ENCODE measurements around the gene XYLT1. TPM values are rescaled to one million over a fixed set of nuclear protein-coding genes. Genes with fewer than 3 reads are reported as not detected.

The XYLT1 gene
- polyA plus RNA-seq, 1 donor, result 9.9 TPM

DNA sequence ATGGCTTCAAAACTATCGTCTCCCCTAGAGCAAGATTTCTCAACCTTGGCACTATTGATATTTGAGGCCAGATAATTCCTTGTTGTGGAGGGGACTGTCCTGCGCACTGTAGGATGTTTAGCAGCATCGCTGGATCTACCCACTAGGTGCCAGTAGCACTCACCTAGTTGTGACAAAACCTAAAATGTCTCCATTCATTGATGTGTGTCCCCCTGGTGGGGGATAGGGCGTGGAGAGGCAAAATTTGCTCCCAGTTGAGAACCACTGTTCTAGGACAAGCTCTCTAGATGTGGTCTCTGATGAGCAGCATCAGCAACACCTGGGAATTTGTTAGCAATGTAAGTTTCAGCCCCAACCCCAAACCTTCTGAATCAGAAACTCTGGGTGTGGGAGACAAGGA is 259.0 kb downstream of the XYLT1 start:
- no peak overlapping the region for H3K4me3 ChIP-seq (ENCODE audit: low read length)
- DNase-seq, result no peak
- no peaks in the 10 kb centered on the region for H3K4me1 ChIP-seq (ENCODE audit: control insufficient read depth, insufficient read depth, low read length)
- H3K27me3 ChIP-seq (ENCODE audit: control insufficient read depth, insufficient read depth, low read length), result no peaks in the 10 kb centered on the region
- H3K9me3 ChIP-seq (ENCODE audit: control insufficient read depth, low read depth, low read length), result no peaks in the 10 kb centered on the region
- 100% methylated on average over 1 of the region's 4 CpGs for WGBS (ENCODE audit: insufficient coverage, low lambda C conversion rate)
- H3K27ac ChIP-seq (ENCODE audit: low read length), result no peak overlapping the region
- peaks cover 2% of the 10 kb centered on the region for H3K36me3 ChIP-seq (ENCODE audit: control insufficient read depth, insufficient read depth, low read length)

DNA sequence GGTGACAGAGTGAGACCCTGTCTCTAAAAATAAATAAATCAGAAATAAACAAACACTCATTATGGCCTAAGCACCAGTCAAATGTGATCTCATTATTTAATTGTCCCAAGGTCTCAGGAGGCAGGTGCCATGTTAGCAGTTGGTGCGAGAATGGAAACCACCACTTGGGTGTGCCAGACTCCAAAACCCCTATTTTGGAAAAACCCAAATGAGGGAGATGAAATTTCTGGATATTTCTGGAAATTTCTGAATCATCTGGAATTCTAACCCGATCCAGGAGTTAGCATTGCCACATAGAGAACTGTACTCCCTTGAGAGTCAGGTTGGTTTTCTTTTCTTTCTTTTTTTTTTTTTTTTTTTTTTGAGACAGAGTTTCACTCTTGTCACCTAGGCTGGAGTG is 264.0 kb downstream of the XYLT1 start:
- no peaks in the 10 kb centered on the region for H3K36me3 ChIP-seq (ENCODE audit: control insufficient read depth, insufficient read depth, low read length)
- H3K27ac ChIP-seq (ENCODE audit: low read length), result no peak overlapping the region
- no peaks in the 10 kb centered on the region for H3K4me1 ChIP-seq (ENCODE audit: control insufficient read depth, insufficient read depth, low read length)
- no peaks in the 10 kb centered on the region for H3K9me3 ChIP-seq (ENCODE audit: control insufficient read depth, low read depth, low read length)
- H3K4me3 ChIP-seq (ENCODE audit: low read length), result no peak overlapping the region
- DNase-seq, result no peak
- WGBS (ENCODE audit: insufficient coverage, low lambda C conversion rate), result no CpG with 5 or more reads among the region's 2 CpGs
- no peaks in the 10 kb centered on the region for H3K27me3 ChIP-seq (ENCODE audit: control insufficient read depth, insufficient read depth, low read length)

DNA sequence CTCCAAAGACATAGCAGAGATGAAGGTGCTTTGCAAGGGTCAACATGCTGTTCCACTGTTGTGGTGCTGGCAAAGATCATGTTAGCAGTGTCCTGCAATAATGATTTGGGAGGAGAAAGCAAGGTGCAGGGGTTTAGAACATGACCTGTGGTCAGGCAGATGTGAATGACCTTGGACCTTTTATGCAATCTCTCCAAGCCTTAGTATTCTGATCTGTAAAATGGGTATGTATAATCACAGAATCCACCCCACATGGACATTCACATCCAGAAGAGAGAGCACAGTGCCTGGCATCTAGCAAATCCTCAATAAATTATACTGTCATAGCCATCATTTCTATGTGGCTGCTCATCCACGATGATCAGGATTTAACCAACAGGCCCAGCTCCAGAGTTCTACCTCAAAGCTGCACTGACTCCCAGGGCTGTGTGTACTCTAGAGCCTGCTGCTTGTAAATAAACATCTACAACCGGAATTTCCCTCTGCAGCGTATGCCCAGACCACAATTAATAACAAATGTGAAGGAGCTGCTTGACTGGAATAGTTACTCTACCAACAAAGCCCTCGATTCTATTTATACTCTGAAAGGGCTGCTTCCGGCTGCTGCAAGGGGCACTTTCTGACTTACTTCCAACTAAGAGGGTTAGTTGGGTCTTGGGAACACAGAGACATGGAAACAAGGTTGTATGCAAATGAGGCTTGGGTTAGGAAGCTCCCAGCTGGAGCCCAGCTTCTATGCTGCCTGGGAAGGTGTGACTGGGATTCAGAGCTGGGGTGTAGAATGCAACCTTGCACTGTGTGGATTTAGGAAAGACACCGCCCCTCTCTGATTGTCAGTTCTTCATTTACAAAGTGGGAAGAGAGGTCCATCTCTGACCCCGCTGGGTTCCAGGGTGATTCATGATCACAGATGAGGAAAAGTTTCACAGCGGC is 265.2 kb downstream of the XYLT1 start:
- no peaks in the 10 kb centered on the region for H3K36me3 ChIP-seq (ENCODE audit: control insufficient read depth, insufficient read depth, low read length)
- no CpG with 5 or more reads among the region's 8 CpGs for WGBS (ENCODE audit: insufficient coverage, low lambda C conversion rate)
- H3K4me3 ChIP-seq (ENCODE audit: low read length), result no peak overlapping the region
- no peak overlapping the region for H3K27ac ChIP-seq (ENCODE audit: low read length)
- H3K27me3 ChIP-seq (ENCODE audit: control insufficient read depth, insufficient read depth, low read length), result no peaks in the 10 kb centered on the region
- H3K4me1 ChIP-seq (ENCODE audit: control insufficient read depth, insufficient read depth, low read length), result no peaks in the 10 kb centered on the region
- H3K9me3 ChIP-seq (ENCODE audit: control insufficient read depth, low read depth, low read length), result no peaks in the 10 kb centered on the region
- DNase-seq, result peak in 1 of 2 donors; percentile 12

DNA sequence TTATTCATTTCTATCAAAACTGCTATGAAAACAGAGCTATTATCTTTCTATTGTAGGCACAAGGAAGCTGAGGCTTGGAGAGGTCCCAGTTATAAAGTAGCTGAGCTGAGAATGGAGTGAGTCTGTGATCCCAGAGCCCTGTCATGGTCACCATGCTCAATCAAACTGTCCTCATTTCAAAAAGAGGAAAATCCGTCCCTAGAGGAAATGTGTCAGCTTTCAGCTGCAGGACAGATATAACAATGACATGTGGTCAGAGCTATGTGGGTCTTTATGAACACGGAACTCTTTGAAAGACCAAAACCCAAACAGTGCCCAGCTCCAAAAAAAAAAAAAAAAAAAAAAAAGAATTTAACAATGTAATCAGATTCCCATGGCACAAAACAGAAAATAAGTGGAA is 266.1 kb downstream of the XYLT1 start:
- Histone ChIP-seq H3K9me3 (ENCODE audit: control insufficient read depth, low read depth, low read length) (no peaks in the 10 kb centered on the region), H3K4me1 (ENCODE audit: control insufficient read depth, insufficient read depth, low read length) (no peaks in the 10 kb centered on the region), H3K27me3 (ENCODE audit: control insufficient read depth, insufficient read depth, low read length) (no peaks in the 10 kb centered on the region), H3K36me3 (ENCODE audit: control insufficient read depth, insufficient read depth, low read length) (peaks cover 4% of the 10 kb centered on the region), H3K27ac (ENCODE audit: low read length) (no peak overlapping the region), H3K4me3 (ENCODE audit: low read length) (no peak overlapping the region)
- no peak for DNase-seq
- no CpG with 5 or more reads among the region's 2 CpGs for WGBS (ENCODE audit: insufficient coverage, low lambda C conversion rate)

DNA sequence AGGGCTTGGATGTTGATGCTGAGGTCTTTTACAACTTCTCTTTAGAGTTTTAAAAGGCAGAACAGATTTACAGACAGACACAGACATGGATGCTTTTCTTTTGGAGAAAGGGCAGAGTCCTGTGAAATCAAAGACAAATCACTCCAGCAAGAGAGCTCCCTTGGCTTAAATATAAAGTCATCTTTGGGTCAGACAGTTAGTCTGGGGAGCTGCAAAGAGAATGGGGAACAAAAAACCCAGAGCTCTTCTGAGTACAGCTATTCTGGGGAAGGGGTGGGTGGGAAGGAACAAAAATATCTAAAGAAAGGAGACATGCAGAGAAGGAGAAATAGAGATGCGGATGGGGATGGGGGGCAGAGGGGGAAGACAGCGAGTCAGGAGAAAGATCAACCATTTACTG is 266.6 kb downstream of the XYLT1 start:
- Histone ChIP-seq H3K9me3 (ENCODE audit: control insufficient read depth, low read depth, low read length) (no peaks in the 10 kb centered on the region), H3K27ac (ENCODE audit: low read length) (no peak overlapping the region), H3K4me1 (ENCODE audit: control insufficient read depth, insufficient read depth, low read length) (no peaks in the 10 kb centered on the region), H3K4me3 (ENCODE audit: low read length) (no peak overlapping the region), H3K27me3 (ENCODE audit: control insufficient read depth, insufficient read depth, low read length) (no peaks in the 10 kb centered on the region), H3K36me3 (ENCODE audit: control insufficient read depth, insufficient read depth, low read length) (peaks cover 9% of the 10 kb centered on the region)
- no peak for DNase-seq
- 100% methylated on average over 1 of the region's 2 CpGs for WGBS (ENCODE audit: insufficient coverage, low lambda C conversion rate)

DNA sequence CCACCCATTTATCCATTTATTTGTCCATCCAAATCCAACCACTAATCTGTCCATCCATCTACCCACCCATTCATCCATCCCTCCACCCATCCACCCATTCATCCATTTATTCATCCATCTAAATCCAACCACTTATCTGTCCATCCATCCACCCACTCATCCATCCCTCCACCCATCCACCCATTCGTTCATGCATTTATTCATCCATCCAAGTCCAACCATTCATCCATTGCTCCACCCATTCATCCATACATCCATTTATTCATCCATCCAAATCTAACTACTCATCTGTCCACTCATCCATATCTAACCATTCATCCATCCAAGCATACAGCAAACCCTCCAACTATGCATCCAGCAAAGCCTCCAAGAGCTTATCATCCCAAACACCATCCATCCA is 267.3 kb downstream of the XYLT1 start:
- no peak for DNase-seq
- Histone ChIP-seq H3K4me1 (ENCODE audit: control insufficient read depth, insufficient read depth, low read length) (no peaks in the 10 kb centered on the region), H3K27ac (ENCODE audit: low read length) (no peak overlapping the region), H3K4me3 (ENCODE audit: low read length) (no peak overlapping the region), H3K36me3 (ENCODE audit: control insufficient read depth, insufficient read depth, low read length) (peaks cover 13% of the 10 kb centered on the region), H3K9me3 (ENCODE audit: control insufficient read depth, low read depth, low read length) (no peaks in the 10 kb centered on the region), H3K27me3 (ENCODE audit: control insufficient read depth, insufficient read depth, low read length) (no peaks in the 10 kb centered on the region)
- 100% methylated on average over 1 of the region's 1 CpG for WGBS (ENCODE audit: insufficient coverage, low lambda C conversion rate)

DNA sequence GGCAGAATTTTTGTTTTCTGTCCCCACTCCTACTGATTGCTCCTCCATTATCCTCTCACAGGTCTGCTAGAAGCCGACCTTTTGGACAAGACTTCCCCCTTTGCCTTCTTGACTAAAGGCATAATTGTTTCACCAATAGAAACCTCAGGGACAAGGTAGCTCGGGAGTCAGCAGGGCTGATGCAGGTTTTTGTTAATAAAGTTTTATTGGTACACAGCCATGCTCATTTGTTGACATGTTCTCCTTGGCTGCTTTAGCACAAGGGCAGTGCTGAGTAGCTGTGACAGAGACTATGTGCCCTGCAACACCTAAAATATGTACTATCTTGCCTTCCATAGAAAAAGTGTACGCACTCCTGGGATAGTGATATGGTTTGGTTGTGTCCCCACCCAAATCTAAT is 271.6 kb downstream of the XYLT1 start:
- Histone ChIP-seq H3K27me3 (ENCODE audit: control insufficient read depth, insufficient read depth, low read length) (no peaks in the 10 kb centered on the region), H3K4me1 (ENCODE audit: control insufficient read depth, insufficient read depth, low read length) (no peaks in the 10 kb centered on the region), H3K9me3 (ENCODE audit: control insufficient read depth, low read depth, low read length) (no peaks in the 10 kb centered on the region), H3K27ac (ENCODE audit: low read length) (no peak overlapping the region), H3K4me3 (ENCODE audit: low read length) (no peak overlapping the region), H3K36me3 (ENCODE audit: control insufficient read depth, insufficient read depth, low read length) (peaks cover 33% of the 10 kb centered on the region)
- WGBS (ENCODE audit: insufficient coverage, low lambda C conversion rate), result no CpG with 5 or more reads among the region's 3 CpGs
- DNase-seq, result no peak

DNA sequence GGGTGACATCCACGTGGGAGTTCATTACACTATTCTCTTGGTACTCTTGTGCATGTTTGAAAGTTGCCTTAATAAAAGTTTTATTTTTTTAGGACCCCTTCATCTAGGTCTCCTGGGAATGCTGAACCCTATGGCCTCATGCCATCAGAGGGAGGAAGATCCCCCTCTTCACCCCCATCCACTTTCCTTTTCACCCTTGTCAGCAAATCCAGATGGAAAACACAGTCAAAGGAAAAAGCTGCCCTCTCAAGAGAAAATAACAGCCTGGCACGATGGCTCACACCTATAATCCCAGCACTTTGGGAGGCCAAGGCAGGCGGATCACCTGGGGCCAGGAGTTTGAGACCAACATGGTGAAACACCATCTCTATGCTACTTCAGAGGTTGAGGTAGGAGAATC is 274.2 kb downstream of the XYLT1 start:
- H3K27ac ChIP-seq (ENCODE audit: low read length), result no peak overlapping the region
- H3K9me3 ChIP-seq (ENCODE audit: control insufficient read depth, low read depth, low read length), result no peaks in the 10 kb centered on the region
- H3K36me3 ChIP-seq (ENCODE audit: control insufficient read depth, insufficient read depth, low read length), result peaks cover 35% of the 10 kb centered on the region
- DNase-seq, result no peak
- no CpG with 5 or more reads among the region's 3 CpGs for WGBS (ENCODE audit: insufficient coverage, low lambda C conversion rate)
- H3K4me1 ChIP-seq (ENCODE audit: control insufficient read depth, insufficient read depth, low read length), result no peaks in the 10 kb centered on the region
- no peaks in the 10 kb centered on the region for H3K27me3 ChIP-seq (ENCODE audit: control insufficient read depth, insufficient read depth, low read length)
- no peak overlapping the region for H3K4me3 ChIP-seq (ENCODE audit: low read length)

DNA sequence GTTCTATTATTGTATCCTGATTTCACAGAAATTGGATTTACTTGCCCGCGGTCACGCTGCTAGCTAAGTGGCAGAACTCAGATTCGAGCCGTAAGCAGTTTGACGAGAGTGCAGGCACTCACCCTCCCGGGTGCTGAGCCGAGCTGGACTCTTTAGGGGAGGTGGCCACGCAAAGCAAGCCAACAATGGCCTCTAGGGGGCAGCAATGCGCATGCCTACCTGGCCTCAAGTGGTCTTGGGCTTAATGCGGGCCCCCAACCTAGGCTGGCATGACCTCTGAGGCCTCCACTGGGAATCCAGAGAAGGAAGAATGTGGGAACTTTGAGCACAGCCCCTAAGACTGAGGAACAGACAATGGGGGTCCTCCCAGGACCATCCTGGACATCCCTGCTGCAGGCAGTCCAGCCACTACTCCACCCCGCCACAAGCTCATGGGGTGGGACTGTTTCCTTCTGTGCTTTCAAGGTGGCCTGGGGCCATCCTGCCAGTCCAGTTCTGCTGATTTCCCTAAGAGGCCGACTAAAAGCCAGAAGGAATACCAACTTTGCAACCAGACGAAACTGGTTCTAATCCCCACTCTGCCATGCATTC is 276.5 kb downstream of the XYLT1 start:
- Histone ChIP-seq H3K4me3 (ENCODE audit: low read length) (no peak overlapping the region), H3K4me1 (ENCODE audit: control insufficient read depth, insufficient read depth, low read length) (no peaks in the 10 kb centered on the region), H3K9me3 (ENCODE audit: control insufficient read depth, low read depth, low read length) (no peaks in the 10 kb centered on the region), H3K36me3 (ENCODE audit: control insufficient read depth, insufficient read depth, low read length) (peaks cover 28% of the 10 kb centered on the region), H3K27me3 (ENCODE audit: control insufficient read depth, insufficient read depth, low read length) (no peaks in the 10 kb centered on the region), H3K27ac (ENCODE audit: low read length) (no peak overlapping the region)
- WGBS (ENCODE audit: insufficient coverage, low lambda C conversion rate), result no CpG with 5 or more reads among the region's 14 CpGs
- peak; percentile 9 to 31 for DNase-seq

DNA sequence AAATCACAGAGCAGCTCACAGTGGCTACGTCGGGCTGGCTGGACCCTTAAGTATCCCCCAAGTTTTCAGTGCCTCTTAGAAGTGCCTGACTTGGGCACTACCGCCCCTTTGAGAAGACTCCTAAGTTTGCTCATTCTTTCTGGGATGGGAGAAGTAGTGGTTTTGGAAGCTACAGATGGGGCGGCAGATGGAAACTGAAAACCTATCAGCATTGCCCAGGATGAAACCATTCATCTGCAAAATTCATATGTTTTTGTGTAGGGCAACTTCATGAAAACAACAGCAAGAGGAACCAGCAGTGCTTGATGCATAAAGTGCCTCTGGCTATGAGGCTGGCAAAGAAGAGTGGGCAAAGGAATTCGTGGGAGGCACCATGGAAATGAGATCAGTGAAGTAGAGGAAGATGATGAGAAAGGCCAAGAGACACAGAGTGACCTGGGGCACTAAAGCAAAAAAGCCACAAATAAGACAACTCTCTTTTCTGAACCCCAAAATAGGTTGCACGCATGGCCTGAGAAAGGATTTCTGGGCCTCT is 277.1 kb downstream of the XYLT1 start:
- H3K27ac ChIP-seq (ENCODE audit: low read length), result no peak overlapping the region
- no peak for DNase-seq
- WGBS (ENCODE audit: insufficient coverage, low lambda C conversion rate), result 17% methylated on average over 1 of the region's 6 CpGs
- no peaks in the 10 kb centered on the region for H3K4me1 ChIP-seq (ENCODE audit: control insufficient read depth, insufficient read depth, low read length)
- no peak overlapping the region for H3K4me3 ChIP-seq (ENCODE audit: low read length)
- H3K27me3 ChIP-seq (ENCODE audit: control insufficient read depth, insufficient read depth, low read length), result no peaks in the 10 kb centered on the region
- no peaks in the 10 kb centered on the region for H3K9me3 ChIP-seq (ENCODE audit: control insufficient read depth, low read depth, low read length)
- peaks cover 23% of the 10 kb centered on the region for H3K36me3 ChIP-seq (ENCODE audit: control insufficient read depth, insufficient read depth, low read length)
